KOPT-K1 (cell line): ENCODE data around the gene TRAF7.
A peak's percentile ranks its signal among the peaks of the same experiment; 100 is the strongest.
"Not testable (repeated sequence)": the region's sequence is repeated elsewhere in the genome, so short reads cannot be mapped to it uniquely, and the experiment has no call there.

Source experiments
- H3K27ac ChIP-seq: fragments of 200-600 bp; sonication (generic); 2 replicates; pipeline ENCODE4 v1.5.1; 2016; ENCODE audit warnings: antibody characterized with exemption, mild to moderate bottlenecking, low read depth, low read length; ENCODE audit not compliant: poor library complexity, severe bottlenecking
- H3K36me3 ChIP-seq: fragments of 200-600 bp; sonication (generic); 2 replicates; pipeline ENCODE4 v1.5.1; 2017; ENCODE audit warnings: antibody characterized with exemption, mild to moderate bottlenecking, low read length, moderate library complexity; ENCODE audit not compliant: insufficient read depth
- H3K9me3 ChIP-seq: fragments of 200-600 bp; sonication (generic); 2 replicates; pipeline ENCODE4 v1.5.1; 2017; ENCODE audit warnings: antibody characterized with exemption, low read length, mild to moderate bottlenecking; ENCODE audit not compliant: insufficient read depth, poor library complexity, severe bottlenecking

Gene TRAF7

GRCh38 chr16:2155091-2155950 is at the start of gene TRAF7:
Gene TRAF7 (plus strand): TSS chr16:2155782. CDS start chr16:2163921, 8,139 bp downstream.
- H3K9me3 ChIP-seq, result no peaks in the 10 kb centered on the region
- peak within 1 kb of the TSS; percentile 86 for H3K27ac ChIP-seq
- peaks cover 48% of the 10 kb centered on the region for H3K36me3 ChIP-seq

- H3K27ac ChIP-seq, H3K9me3 ChIP-seq: not testable (repeated sequence)
- peaks cover 11% of the 10 kb centered on the region; the same call in 1 of the 2 replicates for H3K36me3 ChIP-seq
Measured at GRCh38 chr16:2106211-2106610, 49.4 kb upstream of the TRAF7 start.

DNA sequence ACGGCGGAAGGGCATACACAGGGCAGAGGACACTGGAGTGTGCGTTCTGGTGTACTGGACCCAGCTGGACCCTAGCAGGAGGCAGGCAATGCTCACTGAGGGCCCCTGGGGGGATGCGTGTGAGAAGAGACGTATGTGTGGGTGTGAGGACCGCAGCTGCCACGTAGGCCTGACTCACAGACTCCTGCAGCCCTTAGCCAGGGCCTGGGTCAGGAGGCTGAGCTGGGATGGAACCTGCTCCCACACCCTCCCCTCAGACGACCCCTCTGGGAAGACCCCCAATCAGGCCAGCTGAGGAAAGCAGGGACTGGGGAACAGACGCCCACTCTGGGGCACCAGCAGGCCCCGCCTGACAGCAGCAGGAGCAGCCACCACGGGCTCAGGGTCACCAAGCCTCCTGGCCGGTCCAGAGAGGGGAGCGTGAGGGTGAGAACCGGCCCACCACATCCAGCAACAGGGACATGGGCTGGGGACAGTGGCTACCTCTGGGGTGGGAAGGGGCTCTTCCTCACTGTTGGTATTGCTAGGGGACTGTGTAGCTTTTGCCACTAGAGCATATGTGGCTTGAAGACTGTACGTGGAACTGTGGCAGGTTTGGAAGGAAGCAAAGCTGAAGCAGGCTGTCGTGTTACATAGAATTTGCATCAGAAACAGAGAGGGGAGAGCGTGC is 48.3 kb upstream of the TRAF7 start:
- H3K27ac ChIP-seq, H3K9me3 ChIP-seq: not testable (repeated sequence)
- peaks cover 11% of the 10 kb centered on the region; the same call in 1 of the 2 replicates for H3K36me3 ChIP-seq

DNA sequence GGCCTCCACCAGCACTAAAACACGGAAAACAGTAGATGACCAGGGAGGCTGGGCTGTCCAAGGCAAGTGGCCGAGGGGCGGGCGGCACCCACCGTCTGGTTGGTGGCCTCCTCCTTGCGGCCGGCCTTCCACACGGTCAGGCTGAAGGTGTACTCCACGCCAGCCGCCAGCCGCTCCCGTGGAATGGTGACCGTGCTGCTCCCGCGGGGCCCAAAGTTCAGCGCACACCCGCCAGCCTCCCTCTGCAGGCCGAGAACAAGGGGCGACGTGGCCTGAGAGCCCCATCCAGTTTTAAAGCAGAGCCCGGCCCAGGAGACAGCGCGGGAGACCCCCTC is 47.8 kb upstream of the TRAF7 start:
- not testable (repeated sequence) for H3K27ac ChIP-seq, H3K36me3 ChIP-seq, H3K9me3 ChIP-seq

DNA sequence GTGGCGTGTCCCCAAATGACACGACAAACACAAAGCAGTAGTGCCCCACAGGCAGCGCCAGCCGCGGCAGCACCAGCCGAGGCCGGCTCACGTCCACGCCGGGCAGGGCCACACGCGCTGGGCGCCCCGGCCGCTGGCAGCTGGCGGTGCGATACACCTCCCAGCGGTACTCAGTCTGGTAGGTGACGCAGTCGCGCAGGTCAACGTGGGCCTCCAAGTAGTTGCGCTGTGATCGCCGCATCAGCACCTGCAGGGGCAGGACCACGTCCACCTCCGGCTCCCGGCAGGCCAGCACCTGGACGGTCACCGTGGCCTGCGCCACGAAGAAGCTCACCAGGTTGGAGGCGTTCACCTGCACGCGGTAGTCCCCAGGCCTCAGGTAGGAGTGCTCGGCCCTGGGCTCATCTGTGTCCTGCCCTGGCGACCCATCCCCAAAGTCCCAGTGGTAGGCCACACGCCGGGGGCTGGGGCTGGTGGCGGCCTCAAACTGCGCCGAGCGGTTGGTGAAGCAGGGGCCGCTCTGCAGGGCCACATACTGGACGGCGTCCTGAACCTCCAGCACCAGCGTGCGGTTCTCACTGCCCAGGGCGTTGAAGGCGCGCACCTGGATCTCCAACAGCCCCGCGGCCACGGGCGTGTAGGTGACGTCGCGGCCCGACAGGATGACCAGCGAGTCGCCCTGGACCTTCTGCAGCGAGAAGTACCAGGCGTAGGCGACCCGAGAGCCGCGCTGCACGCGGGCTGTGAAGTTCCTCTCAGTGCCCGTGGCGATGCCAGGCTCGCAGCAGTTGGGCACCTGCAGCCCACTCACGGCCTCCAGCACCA is 46.9 kb upstream of the TRAF7 start:
- H3K27ac ChIP-seq, H3K36me3 ChIP-seq, H3K9me3 ChIP-seq: not testable (repeated sequence)

GRCh38 chr16:2109271-2109580 is 46.4 kb upstream of the TRAF7 start:
- not testable (repeated sequence) for H3K9me3 ChIP-seq, H3K27ac ChIP-seq, H3K36me3 ChIP-seq

DNA sequence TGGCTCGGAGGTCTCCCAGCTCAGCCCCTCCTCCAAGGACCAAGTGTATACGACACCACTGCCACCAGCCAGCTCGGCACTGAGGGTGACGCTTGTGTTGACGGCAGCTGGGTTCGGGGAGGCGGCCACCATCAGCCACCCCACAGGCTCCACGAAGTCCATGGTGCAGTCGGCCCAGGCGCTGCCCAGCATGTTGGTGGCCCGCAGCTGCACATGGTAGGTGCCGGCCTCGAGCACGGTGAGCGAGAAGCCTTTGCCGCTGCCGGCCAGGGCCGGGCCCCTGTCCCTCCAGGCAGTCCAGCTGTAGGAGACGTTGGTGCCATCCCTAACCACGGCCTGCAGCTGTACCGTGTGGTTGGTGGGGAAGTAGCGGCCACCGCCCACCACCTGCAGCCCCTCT is 45.7 kb upstream of the TRAF7 start:
- not testable (repeated sequence) for H3K36me3 ChIP-seq, H3K27ac ChIP-seq, H3K9me3 ChIP-seq

DNA sequence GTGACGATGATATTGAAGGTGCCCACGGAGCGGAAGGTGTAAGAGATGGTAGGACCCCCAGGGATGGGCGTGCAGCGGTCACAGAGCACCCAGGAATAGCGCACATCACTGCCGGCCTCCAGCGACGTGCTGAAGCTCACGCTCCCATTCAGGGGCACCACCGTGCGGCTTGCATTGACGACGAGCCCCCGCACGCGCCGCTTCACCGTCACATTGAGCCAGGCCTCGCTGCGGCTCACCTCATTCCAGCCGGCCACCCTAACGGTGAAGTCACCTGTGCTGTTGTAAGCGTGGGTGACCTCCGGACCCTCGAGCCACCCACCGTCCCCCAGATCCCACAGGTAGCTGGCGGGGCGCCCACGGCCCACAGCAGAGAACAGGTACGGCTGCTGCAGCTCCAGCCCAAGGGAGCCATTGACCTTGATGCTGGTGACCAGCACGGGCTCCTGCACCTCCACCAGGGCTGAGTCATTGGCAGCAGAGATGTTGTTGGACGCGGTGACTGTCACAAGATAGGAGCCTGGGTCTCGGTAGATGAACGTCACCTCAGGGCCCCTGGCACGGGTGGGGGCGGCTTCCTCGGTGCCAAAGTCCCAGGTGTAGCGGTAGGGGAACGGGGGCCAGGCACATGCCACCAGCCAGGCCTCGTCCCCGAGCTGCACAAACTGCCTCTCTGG is 45.1 kb upstream of the TRAF7 start:
- H3K27ac ChIP-seq, H3K9me3 ChIP-seq, H3K36me3 ChIP-seq: not testable (repeated sequence)

DNA sequence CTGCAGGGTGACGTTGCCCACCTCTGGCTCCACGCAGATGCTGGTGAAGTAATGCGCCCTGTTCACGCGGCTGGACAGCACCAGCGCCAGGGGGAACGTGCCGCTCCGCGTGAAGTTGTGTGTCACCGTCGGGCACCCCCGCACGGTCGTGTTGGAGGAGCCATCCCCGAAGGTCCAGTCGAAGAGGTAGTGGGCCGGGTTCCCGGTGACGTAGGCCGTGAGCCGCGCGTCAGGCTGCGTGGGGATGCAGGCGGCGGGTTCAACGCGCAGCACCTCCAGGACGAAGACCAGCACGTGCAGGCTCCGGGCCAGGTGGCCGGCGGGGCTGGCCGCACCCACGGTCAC is 44.6 kb upstream of the TRAF7 start:
- H3K27ac ChIP-seq, H3K36me3 ChIP-seq, H3K9me3 ChIP-seq: not testable (repeated sequence)

- H3K27ac ChIP-seq, H3K36me3 ChIP-seq, H3K9me3 ChIP-seq: not testable (repeated sequence)
Measured at GRCh38 chr16:2111412-2112335, 43.9 kb upstream of the TRAF7 start.

DNA sequence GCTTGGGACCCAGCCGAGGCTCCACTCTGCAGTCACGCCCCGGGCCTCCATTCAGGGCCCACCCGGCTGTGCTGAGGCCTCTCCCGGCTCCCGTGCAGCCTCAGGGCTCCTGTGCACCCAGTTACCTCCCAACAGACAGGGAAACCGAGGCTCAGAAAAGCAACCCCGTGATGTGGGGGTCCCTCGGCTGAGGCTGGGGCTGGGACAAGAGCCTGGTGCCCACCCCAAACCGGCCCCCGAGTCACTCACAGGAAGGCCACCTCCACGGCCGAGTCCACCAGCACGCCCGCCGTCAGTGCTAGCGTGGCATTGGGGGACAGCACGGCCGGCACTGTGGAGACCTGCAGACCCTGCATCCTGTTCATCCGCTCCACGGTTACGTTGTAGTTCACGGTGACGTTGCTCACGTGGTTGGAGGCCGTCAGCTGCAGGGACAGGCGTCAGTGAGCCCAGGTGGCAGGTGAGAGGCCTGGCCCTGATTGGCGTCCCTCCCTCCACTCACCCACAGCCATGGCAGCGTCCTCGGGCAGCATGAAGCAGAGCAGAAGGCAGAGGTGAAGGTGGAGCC is 43.0 kb upstream of the TRAF7 start:
- H3K9me3 ChIP-seq, H3K36me3 ChIP-seq, H3K27ac ChIP-seq: not testable (repeated sequence)

DNA sequence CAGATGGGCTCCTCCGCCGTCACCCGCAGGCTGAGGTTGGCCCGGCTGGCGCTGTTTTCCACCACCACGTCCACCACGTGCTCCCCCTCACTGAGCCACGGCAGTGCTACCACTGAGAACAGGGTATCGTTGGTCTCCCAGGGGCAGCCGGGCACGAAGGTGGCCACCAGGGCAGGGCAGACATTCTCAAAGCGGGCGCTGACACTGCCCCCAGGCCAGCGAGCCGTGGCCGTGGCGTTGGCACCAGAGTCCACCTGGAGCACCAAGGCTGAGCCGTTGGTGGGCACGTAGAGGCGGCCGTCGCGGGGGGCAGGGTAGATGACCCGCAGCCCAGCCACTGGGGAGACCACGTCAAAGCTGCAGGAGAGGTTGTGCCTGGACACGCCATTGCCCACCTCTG is 41.4 kb upstream of the TRAF7 start:
- H3K27ac ChIP-seq, H3K36me3 ChIP-seq, H3K9me3 ChIP-seq: not testable (repeated sequence)

- not testable (repeated sequence) for H3K36me3 ChIP-seq, H3K9me3 ChIP-seq, H3K27ac ChIP-seq
Measured at GRCh38 chr16:2114885-2115590, 40.5 kb upstream of the TRAF7 start.

DNA sequence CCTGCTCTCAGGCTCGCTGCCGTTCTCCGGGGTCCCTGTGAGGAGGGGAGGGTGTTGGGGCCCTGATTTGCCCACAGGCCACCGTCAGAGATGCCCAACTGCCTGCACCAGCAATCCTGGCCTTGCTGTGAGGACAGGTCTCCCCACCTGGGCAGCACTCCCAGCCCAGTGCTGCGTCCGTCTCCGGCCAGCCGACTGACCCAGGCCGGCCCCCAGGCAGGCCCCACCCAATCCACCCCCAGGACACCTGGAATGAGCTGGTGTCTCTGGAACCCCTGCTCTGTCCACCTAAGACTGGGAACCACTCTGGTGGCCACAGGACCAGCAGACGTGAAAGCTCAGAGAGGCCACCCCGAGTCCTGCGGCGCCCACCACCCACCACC is 40.0 kb upstream of the TRAF7 start:
- Histone ChIP-seq H3K9me3 (no peaks in the 10 kb centered on the region), H3K36me3 (no peaks in the 10 kb centered on the region; the same call in 1 of the 2 replicates), H3K27ac (no peak overlapping the region)
